H1 (cell line): ENCODE results near the gene SRP9. TPM values are rescaled to one million over a fixed set of nuclear protein-coding genes. Genes with fewer than 3 reads are reported as not detected.

ENCODE experiments used
- CTCF ChIA-PET: fragments of 300-600 bp; sonication (Branson Sonifier 250); formaldehyde crosslinking; loops from one replicate; lab custom pipeline; 2021; ENCODE audit not compliant: partially characterized antibody; lab: Charles Lee
- POLR2A ChIA-PET: fragments of 300-600 bp; sonication (Branson Sonifier 250); formaldehyde crosslinking; loops from one replicate; lab custom pipeline; 2021; ENCODE audit warnings: inconsistent platforms; ENCODE audit not compliant: partially characterized antibody; lab: Charles Lee
- DNase-seq, 2 experiments: peaks; one replicate each; pipeline versions ENCODE4 v3.0.0 to v3.0.0-alpha.2; 2010 to 2022; ENCODE audit warnings: low spot score in 2 of 2, low read depth in 1 of 2, mixed read lengths in 1 of 2
- FAIRE-seq: peaks from 2 replicates; lab custom pipeline; 2011; peaks lifted over from hg19 to GRCh38; lab: Jason Lieb, UNC
- H2AFZ ChIP-seq: 2 replicates; pipeline ENCODE4 v1.8.1; 2012; ENCODE audit warnings: low read length, inconsistent platforms
- H2AK5ac ChIP-seq: 2 replicates; pipeline ENCODE4 v1.6.1; 2013; ENCODE audit warnings: low read depth, low read length
- H2BK120ac ChIP-seq: replicated peaks from 2 replicates; pipeline ENCODE3; 2013; ENCODE audit warnings: low read depth, low read length, inconsistent platforms
- H2BK12ac ChIP-seq: 2 replicates; pipeline ENCODE4 v1.6.1; 2013; ENCODE audit warnings: low read depth, low read length
- H2BK15ac ChIP-seq: 2 replicates; pipeline ENCODE4 v1.6.1; 2013; ENCODE audit warnings: low read length
- H2BK20ac ChIP-seq: 2 replicates; pipeline ENCODE4 v1.6.1; 2013; ENCODE audit warnings: low read length
- H2BK5ac ChIP-seq: 2 replicates; pipeline ENCODE4 v1.6.1; 2013; ENCODE audit warnings: low read depth, low read length
- H3K14ac ChIP-seq: 2 replicates; pipeline ENCODE4 v1.6.1; 2013; ENCODE audit warnings: inconsistent platforms; ENCODE audit not compliant: insufficient read length
- H3K18ac ChIP-seq: 2 replicates; pipeline ENCODE4 v1.6.1; 2013; ENCODE audit warnings: low read length; ENCODE audit errors: extremely low read depth
- H3K23ac ChIP-seq: 2 replicates; pipeline ENCODE4 v1.6.1; 2013; ENCODE audit warnings: inconsistent platforms; ENCODE audit not compliant: insufficient read length
- H3K23me2 ChIP-seq: 2 replicates; pipeline ENCODE4 v1.6.1; 2013; ENCODE audit warnings: low read depth, low read length
- H3K27ac ChIP-seq: 2 replicates; pipeline ENCODE4 v1.6.1; 2011; ENCODE audit warnings: low read depth, low read length, inconsistent platforms
- H3K27me3 ChIP-seq, 4 experiments: replicated peaks in 1 of 4; 1 replicate in 1 of 4; 2 replicates in 3 of 4; pipeline versions ENCODE4 v1.6.1 to v1.8.1; 2011 to 2013; ENCODE audit warnings: low read length in 3 of 4, mild to moderate bottlenecking in 3 of 4, inconsistent platforms in 2 of 4, mixed read lengths in 2 of 4, moderate library complexity in 1 of 4; ENCODE audit not compliant: control insufficient read depth in 3 of 4, insufficient read depth in 3 of 4; ENCODE audit errors: extremely low read depth in 1 of 4
- H3K36me3 ChIP-seq, 4 experiments: 2 replicates each; pipeline versions ENCODE4 v1.6.1 to v1.8.1; 2011 to 2013; ENCODE audit warnings: mild to moderate bottlenecking in 4 of 4, low read length in 3 of 4, moderate library complexity in 2 of 4, control low read depth in 1 of 4, inconsistent platforms in 1 of 4; ENCODE audit not compliant: insufficient read depth in 4 of 4, control insufficient read depth in 2 of 4
- H3K4ac ChIP-seq: replicated peaks from 2 replicates; pipeline ENCODE3; 2013; ENCODE audit warnings: low read length, low read depth, mixed read lengths, inconsistent platforms; ENCODE audit not compliant: insufficient read length
- H3K4me1 ChIP-seq, 4 experiments: replicated peaks in 1 of 4; 1 replicate in 1 of 4; 2 replicates in 3 of 4; pipeline versions ENCODE4 v1.6.1 to v1.8.1; 2011 to 2013; ENCODE audit warnings: low read length in 3 of 4, inconsistent platforms in 2 of 4, mixed read lengths in 1 of 4; ENCODE audit not compliant: insufficient read depth in 4 of 4, control insufficient read depth in 3 of 4
- H3K4me2 ChIP-seq, 2 experiments: 2 replicates each; pipeline versions ENCODE4 v1.6.1 to v1.8.1; 2011 to 2013; ENCODE audit warnings: low read depth in 2 of 2, low read length in 2 of 2, control low read depth in 1 of 2, inconsistent platforms in 1 of 2, mild to moderate bottlenecking in 1 of 2; ENCODE audit not compliant: insufficient read depth in 1 of 2
- H3K4me3 ChIP-seq, 4 experiments: fragments of 200-600, 300-600 bp in 1 of 4; sonication (generic), shearing (Covaris generic), sonication (Bioruptor Twin) in 1 of 4; 2 replicates each; pipeline versions ENCODE4 v1.5.1 to v1.8.1; 2011 to 2016; ENCODE audit warnings: low read length in 4 of 4, low read depth in 3 of 4, control low read depth in 2 of 4, inconsistent platforms in 2 of 4, mild to moderate bottlenecking in 2 of 4, mixed read lengths in 1 of 4, moderate library complexity in 1 of 4; ENCODE audit not compliant: insufficient read depth in 2 of 4; ENCODE audit errors: extremely low read depth in 1 of 4
- H3K56ac ChIP-seq: replicated peaks from 2 replicates; pipeline ENCODE3; 2013; ENCODE audit warnings: low read depth, mild to moderate bottlenecking, mixed read lengths, low read length, inconsistent platforms; ENCODE audit not compliant: insufficient read length
- H3K79me1 ChIP-seq: 2 replicates; pipeline ENCODE4 v1.6.1; 2013; ENCODE audit warnings: low read depth, low read length, control low read depth
- H3K79me2 ChIP-seq, 2 experiments: 2 replicates each; pipeline versions ENCODE4 v1.6.1 to v1.8.1; 2012 to 2013; ENCODE audit warnings: low read length in 2 of 2, mild to moderate bottlenecking in 2 of 2, inconsistent platforms in 1 of 2; ENCODE audit not compliant: insufficient read depth in 2 of 2, control insufficient read depth in 1 of 2
- H3K9ac ChIP-seq, 4 experiments: replicated peaks in 1 of 4; 1 replicate in 1 of 4; 2 replicates in 3 of 4; pipeline versions ENCODE4 v1.6.1 to v1.8.1; 2011 to 2013; ENCODE audit warnings: low read depth in 3 of 4, low read length in 3 of 4, control low read depth in 2 of 4, mild to moderate bottlenecking in 2 of 4, moderate library complexity in 2 of 4, inconsistent platforms in 1 of 4; ENCODE audit errors: extremely low read depth in 1 of 4
- H3K9me3 ChIP-seq, 2 experiments: 2 replicates each; pipeline versions ENCODE4 v1.6.1 to v1.8.1; 2012 to 2013; ENCODE audit warnings: mild to moderate bottlenecking in 2 of 2, moderate library complexity in 2 of 2, control low read depth in 1 of 2, inconsistent platforms in 1 of 2, low read depth in 1 of 2, low read length in 1 of 2, mixed read lengths in 1 of 2; ENCODE audit not compliant: insufficient read depth in 2 of 2
- H4K20me1 ChIP-seq, 2 experiments: replicated peaks in 1 of 2; 2 replicates each; pipeline versions ENCODE3 to v1.8.1; 2011 to 2013; ENCODE audit warnings: inconsistent platforms in 2 of 2, low read length in 2 of 2, mild to moderate bottlenecking in 1 of 2; ENCODE audit not compliant: insufficient read depth in 2 of 2, control insufficient read depth in 1 of 2
- H4K5ac ChIP-seq: 2 replicates; pipeline ENCODE4 v1.6.1; 2013; ENCODE audit warnings: low read length, low read depth, mixed read lengths, inconsistent platforms; ENCODE audit not compliant: insufficient read length
- H4K8ac ChIP-seq: 2 replicates; pipeline ENCODE4 v1.8.0; 2013; ENCODE audit warnings: mild to moderate bottlenecking, moderate library complexity, low read length, inconsistent platforms; ENCODE audit not compliant: insufficient read depth; ENCODE audit errors: extremely low read depth
- H4K91ac ChIP-seq: replicated peaks from 2 replicates; pipeline ENCODE3; 2013; ENCODE audit warnings: low read length, mixed read lengths, inconsistent platforms; ENCODE audit not compliant: insufficient read length
- BCL11A ChIP-seq, 2 experiments: IDR thresholded peaks; one replicate each; pipeline ENCODE4 v1.6.1; 2011; ENCODE audit warnings: low read depth in 2 of 2, low read length in 2 of 2, mild to moderate bottlenecking in 2 of 2
- EGR1 ChIP-seq: IDR thresholded peaks from 2 replicates; pipeline ENCODE4 v1.6.1; 2011; ENCODE audit warnings: low read depth, low read length, borderline replicate concordance
- JUND ChIP-seq: IDR thresholded peaks from 2 replicates; pipeline ENCODE4 v1.6.1; 2011; ENCODE audit warnings: mild to moderate bottlenecking, improper control_type of control experiment, low read length
- KDM5A ChIP-seq: fragments of 200-600 bp; IDR thresholded peaks from 2 replicates; pipeline ENCODE4 v1.7.1; 2012; ENCODE audit warnings: mild to moderate bottlenecking, low read length, inconsistent platforms, mixed read lengths
- MAFK ChIP-seq: IDR thresholded peaks from 2 replicates; pipeline ENCODE4 v1.6.1; 2012; ENCODE audit warnings: low read depth, mild to moderate bottlenecking, improper control_type of control experiment, low read length
- NANOG ChIP-seq: IDR thresholded peaks from 2 replicates; pipeline ENCODE4 v1.6.1; 2011; ENCODE audit warnings: low read length, low read depth, mild to moderate bottlenecking, inconsistent platforms; ENCODE audit not compliant: insufficient read depth, poor library complexity, severe bottlenecking
- NRF1 ChIP-seq: IDR thresholded peaks from 2 replicates; pipeline ENCODE4 v1.6.1; 2011; ENCODE audit warnings: mild to moderate bottlenecking, low read depth, low read length, improper control_type of control experiment
- PHF8 ChIP-seq: fragments of 200-600 bp; sonication (generic); conservative IDR thresholded peaks from 2 replicates; pipeline ENCODE4 v1.7.1; 2012; ENCODE audit warnings: low read depth, mild to moderate bottlenecking, inconsistent platforms, low read length, moderate library complexity
- POLR2AphosphoS5 ChIP-seq: IDR thresholded peaks from 2 replicates; pipeline ENCODE4 v1.6.1; 2011; ENCODE audit warnings: low read depth, low read length
- POU5F1 ChIP-seq: IDR thresholded peaks from 2 replicates; pipeline ENCODE4 v1.6.1; 2011; ENCODE audit warnings: low read depth, mild to moderate bottlenecking, low read length, moderate library complexity
- SIX5 ChIP-seq: IDR thresholded peaks from 2 replicates; pipeline ENCODE4 v1.6.1; 2011; ENCODE audit warnings: mild to moderate bottlenecking, low read depth, low read length
- TAF7 ChIP-seq: optimal IDR thresholded peaks from 2 replicates; pipeline ENCODE3; 2011; ENCODE audit warnings: low read depth, mild to moderate bottlenecking, inconsistent platforms, low read length, moderate library complexity, borderline replicate concordance
- TBP ChIP-seq: IDR thresholded peaks from 2 replicates; pipeline ENCODE4 v1.6.1; 2011; ENCODE audit warnings: low read depth, low read length, improper control_type of control experiment
- WGBS, 2 experiments: shearing (Covaris generic) in 1 of 2; methylation state at CpG; one replicate each; pipeline versions ENCODE4 v1.1.6 to v1.1.7; 2013 to 2015; ENCODE audit warnings: low lambda C conversion rate in 2 of 2, mixed read lengths in 2 of 2, inconsistent platforms in 1 of 2, low coverage in 1 of 2, missing lambda C conversion rate in 1 of 2; ENCODE audit not compliant: insufficient replicate concordance in 2 of 2, insufficient coverage in 1 of 2, insufficient read length in 1 of 2; ENCODE audit errors: extremely low coverage in 1 of 2, missing lambda C conversion rate in 1 of 2; 5-methylcytosine and 5-hydroxymethylcytosine counted together
- polyA plus RNA-seq, 7 experiments: library from polyadenylated mRNA; depleted of rRNA in 3 of 7; stranded (reverse) in 5 of 7; unstranded in 2 of 7; fragments of >200 nt in 5 of 7; fragments of 200-250 nt in 2 of 7; gene quantifications; 1 replicate in 5 of 7; 2 replicates in 1 of 7; 4 replicates in 1 of 7; pipeline versions ENCODE4 v1.2.1 to v1.2.3, GENCODE V29; 2011 to 2013; ENCODE audit warnings: missing spikeins in 2 of 7, mixed read lengths in 2 of 7
- total RNA-seq: library from RNA; stranded (reverse); fragmentation: NEBNext Ultra II Directional; extraction: Animal tissue kit (Norgen Biotek cat#: 25700); gene quantifications from 2 replicates; pipeline ENCODE4 v1.2.1, GENCODE V29; 2021

The SRP9 gene
- total and polyA plus RNA-seq, 2 of the 8 experiments (the other 6 are each of a cell fraction or from before 2014, with no cell fraction given) = 446 to 572 TPM

DNA sequence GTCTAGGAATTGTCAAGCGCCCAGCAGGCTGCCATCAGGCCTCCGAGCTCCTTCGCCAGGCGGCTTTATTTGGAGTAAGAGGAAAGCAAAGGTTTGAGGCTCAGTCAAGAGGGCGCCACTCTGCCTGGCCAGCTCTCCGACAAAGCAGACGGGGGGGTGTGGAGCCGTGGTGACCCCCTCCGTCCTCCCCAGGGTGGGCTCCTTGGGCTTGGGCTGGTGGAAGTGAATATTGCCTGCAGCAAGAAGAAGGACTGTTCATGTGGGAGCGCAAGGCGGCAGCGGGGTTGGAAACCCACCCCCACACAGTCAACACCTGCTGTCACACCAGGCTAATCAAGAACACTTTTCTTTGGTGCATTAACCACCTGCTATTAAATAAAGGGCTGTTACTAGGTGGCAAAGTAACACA lies 46.9 kb downstream of the SRP9 start:
- CTCF ChIA-PET = interaction anchor here (0.6 to 4.7 kb wide), 11 partner anchors 8 to 153 kb away, joined by 3 to 46 read pairs (median 4); partner anchors contain the start of gene EPHX1
- TF ChIP-seq POU5F1 (no peak), EGR1 (no peak), POLR2AphosphoS5 (no peak), TAF7 (no peak), JUND (no peak), TBP (no peak), SIX5 (no peak), MAFK (no peak), PHF8 (no peak), NANOG (no peak), NRF1 (no peak), BCL11A (IDR thresholded peaks at IDR 0.05; ENCODE audit: low read depth in 2 of 2, low read length in 2 of 2) (no peak), KDM5A (no peak)

More for the DNA sequence above, 46.9 kb downstream of the SRP9 start:
- Histone ChIP-seq H4K91ac (no peak overlapping the region), H3K14ac (no peak overlapping the region), H4K8ac (no peak overlapping the region), H3K4me3 (peak overlapping the region in 2 of 4 experiments; percentile 11 to 12; a peak in 2 of 8 replicates), H2BK20ac (no peak overlapping the region), H2BK15ac (no peak overlapping the region), H3K27ac (no peak overlapping the region), H3K23ac (no peak overlapping the region), H2AFZ (no peak overlapping the region), H2BK120ac (no peak overlapping the region), H3K9ac (no peak overlapping the region), H2AK5ac (no peak overlapping the region), H3K36me3 (peaks cover 0 to 7% (median 0%) of the 10 kb centered on the region in 4 experiments; a peak in 2 of 8 replicates), H3K56ac (no peak overlapping the region), H4K5ac (no peak overlapping the region), H3K18ac (0 out of 2 replicates have a peak overlapping the region, but pooled peaks have one; percentile 29), H3K79me1 (peaks cover 10% of the 10 kb centered on the region; the same call in 1 of the 2 replicates), H3K4me1 (peaks cover 6 to 17% (median 11%) of the 10 kb centered on the region in 4 experiments; a peak in 6 of 7 replicates), H2BK12ac (no peak overlapping the region), H3K9me3 (no peaks in the 10 kb centered on the region), H3K4ac (no peak overlapping the region), H2BK5ac (no peak overlapping the region), H4K20me1 (peaks cover 2 to 9% of the 10 kb centered on the region in 2 experiments), H3K4me2 (peak overlapping the region; percentile 29 to 35; a peak in 2 of 4 replicates), H3K27me3 (no peaks in the 10 kb centered on the region), H3K23me2 (no peaks in the 10 kb centered on the region), H3K79me2 (peaks cover 0 to 6% of the 10 kb centered on the region in 2 experiments; a peak in 1 of 4 replicates)
- DNase-seq (no peak), FAIRE-seq (no peak)
- WGBS, 2 experiments = 52% methylated on average over 12 of the region's 12 CpGs; no CpG with 5 or more reads in 1 of the 2 experiments
- POLR2A ChIA-PET = interaction anchor here (0.9 to 2.6 kb wide), 7 partner anchors 8 to 36 kb away, joined by 3 to 9 read pairs (median 4); partner anchors contain the start of gene EPHX1
